ENCODE measurements around the gene PKNOX2. TPM values are rescaled to one million over a fixed set of nuclear protein-coding genes. Genes with fewer than 3 reads are reported as not detected.

The PKNOX2 gene
- total and polyA plus RNA-seq, 2 of the 4 experiments (the other 2 are of a cell fraction), result 0.72 to 2.3 TPM

DNA sequence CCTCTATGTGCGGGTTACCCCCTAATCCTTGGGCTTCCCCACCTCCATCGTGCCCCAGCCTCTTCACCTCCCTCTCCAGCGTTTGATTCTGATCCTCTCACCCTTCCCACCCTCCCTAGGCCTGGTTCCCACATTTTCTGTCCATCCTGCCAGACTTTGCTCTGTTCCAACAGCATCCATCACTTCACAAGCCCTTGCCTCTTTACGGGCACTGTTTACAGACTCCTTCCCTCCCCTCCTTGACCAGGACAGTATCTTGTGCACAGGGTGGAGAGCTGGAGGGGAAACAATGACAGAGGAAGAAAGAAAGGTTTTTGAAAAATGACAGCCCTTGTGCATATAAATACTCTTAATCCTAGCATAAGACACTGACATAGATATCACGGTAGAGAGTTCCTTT is 301.1 kb downstream of the PKNOX2 start:
- peaks cover 3% of the 10 kb centered on the region; the same call in 1 of the 2 replicates for H3K4me1 ChIP-seq (ENCODE audit: control insufficient read depth, insufficient read depth, low read length)

More for the DNA sequence above, 301.1 kb downstream of the PKNOX2 start:
- H3K4me2 ChIP-seq (ENCODE audit: low read depth, low read length), result no peak overlapping the region
- no peak overlapping the region for H2AK5ac ChIP-seq (ENCODE audit: low read depth, low read length)
- H2BK5ac ChIP-seq (ENCODE audit: low read depth, low read length, poor library complexity, severe bottlenecking), result no peak overlapping the region
- no peak overlapping the region for H2AK9ac ChIP-seq (replicated peaks; ENCODE audit: low read depth, low read length, poor library complexity)
- no peak overlapping the region for H3K14ac ChIP-seq (replicated peaks; ENCODE audit: low read depth, low read length)
- 62% methylated on average over 2 of the region's 5 CpGs; no CpG with 5 or more reads in 1 of the 2 experiments for whole genome bisulfite sequencing, 2 experiments (ENCODE audit: extremely low coverage in 2 of 2, insufficient read length in 1 of 2)
- TF ChIP-seq CEBPB (IDR thresholded peaks at IDR 0.05; ENCODE audit: low read depth, low read length), result no peak
- no peak for TF ChIP-seq RAD21 (IDR thresholded peaks at IDR 0.05; ENCODE audit: low read length)
- H3K4ac ChIP-seq (ENCODE audit: low read depth, low read length), result no peak overlapping the region
- H4K91ac ChIP-seq (ENCODE audit: insufficient read depth, low read depth, low read length), result no peak overlapping the region
- H3K18ac ChIP-seq (ENCODE audit: low read depth, low read length), result no peak overlapping the region
- in situ Hi-C loops (cut with MboI; ENCODE audit: low sequenced_read_pairs) (no loop called here), intact Hi-C loops (cut with micrococcal nuclease) (no loop called here), dilution Hi-C loops (cut with HindIII; ENCODE audit: low sequenced_read_pairs, unreplicated experiment) (no loop called here)
- peaks cover 2% of the 10 kb centered on the region; the same call in 1 of the 2 replicates for H3K9me1 ChIP-seq (ENCODE audit: insufficient read depth, low read length)
- no peaks in the 10 kb centered on the region for H3K79me1 ChIP-seq (ENCODE audit: low read depth in 1 of 2, low read length in 2 of 2)
- BruUV-seq (replicated peaks), result no TSS peak
- H3K9me3 ChIP-seq (ENCODE audit: control insufficient read depth, insufficient read depth, low read length), result no peaks in the 10 kb centered on the region
- no peak overlapping the region for H2BK120ac ChIP-seq (ENCODE audit: low read depth, low read length)
- H2BK20ac ChIP-seq (ENCODE audit: low read depth, low read length), result no peak overlapping the region
- no peak overlapping the region for H3K23ac ChIP-seq (ENCODE audit: low read depth, low read length)
- H4K8ac ChIP-seq (ENCODE audit: low read depth in 2 of 2, low read length in 2 of 2), result no peak overlapping the region
- H4K20me1 ChIP-seq (ENCODE audit: insufficient read depth, low read length), result no peaks in the 10 kb centered on the region
- no peak for DNase-seq
- no peak overlapping the region for H3K9ac ChIP-seq (ENCODE audit: low read depth, low read length)
- ChIA-PET POLR2A (ENCODE audit: unreplicated experiment) (no interaction called here), CTCF (interaction anchor here (0.6 to 0.9 kb wide), 2 partner anchors 14 to 733 kb away, joined by 3 read pairs; no protein-coding TSS in a partner anchor)
- no peak overlapping the region for H2AFZ ChIP-seq (replicated peaks; ENCODE audit: low read length, poor library complexity)
- peaks cover 1% of the 10 kb centered on the region; the same call in 1 of the 2 replicates for H3K36me3 ChIP-seq (ENCODE audit: control insufficient read depth, insufficient read depth, low read length)
- no peaks in the 10 kb centered on the region for H3K27me3 ChIP-seq (ENCODE audit: control insufficient read depth, insufficient read depth, low read length)
- ATAC-seq (ENCODE audit: low read depth), result no peak
- no peak overlapping the region for H3K27ac ChIP-seq (ENCODE audit: insufficient read depth, low read length)
- H2BK15ac ChIP-seq (ENCODE audit: low read depth, low read length), result no peak overlapping the region
- H3K56ac ChIP-seq (ENCODE audit: extremely low read depth, insufficient read depth, low read length), result no peak overlapping the region
- no peak overlapping the region for H4K5ac ChIP-seq (ENCODE audit: low read depth, low read length)
- no peak overlapping the region for H3K4me3 ChIP-seq (ENCODE audit: insufficient read depth, low read depth, low read length)

All from IMR-90 (cell line).